Stimulated activated naive CD4-positive, alpha-beta T cell treated with Interleukin-2 at 50 U/mL for 16 hours (primary cell): ENCODE measurements around the gene C11orf16.
"Not testable (repeated sequence)": the region's sequence is repeated elsewhere in the genome, so short reads cannot be mapped to it uniquely, and the experiment has no call there.

ENCODE experiments used
- DNase-seq: peaks from one replicate; lab custom pipeline; 2025; lab: John Stamatoyannopoulos, UW

C11orf16 gene, protein sequence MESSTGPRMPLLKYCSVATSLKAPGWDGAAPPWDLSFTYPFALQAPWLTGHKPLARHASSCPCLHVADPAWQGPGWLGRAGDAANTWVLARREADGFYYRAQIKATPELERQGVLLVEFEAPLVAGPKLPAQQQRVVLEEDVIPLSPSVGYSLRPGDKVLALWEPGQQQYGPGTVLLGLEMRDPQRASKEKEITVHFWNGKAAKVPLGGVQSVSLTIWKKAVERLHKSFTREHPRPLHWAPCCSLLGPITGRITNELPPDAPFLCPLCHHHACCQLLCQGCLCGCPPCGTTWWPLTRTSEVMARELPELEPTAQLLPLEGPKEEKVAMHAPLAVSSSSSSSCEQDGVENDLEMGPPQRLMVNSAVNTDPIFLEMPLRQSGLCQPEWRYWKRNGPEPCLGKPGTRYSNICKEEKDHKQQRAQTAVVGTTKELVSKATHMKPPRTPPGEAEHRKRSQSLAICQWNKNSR

GRCh38 chr11:8932564-8933180 lies at the start of gene C11orf16:
Gene C11orf16, minus strand, starts transcription at chr11:8932947. Its CDS starts 639 bp downstream, at chr11:8932308.
- no peak for DNase-seq

- no peak for DNase-seq
Measured at GRCh38 chr11:8980485-8980884, 47.7 kb upstream of the C11orf16 start.

DNA sequence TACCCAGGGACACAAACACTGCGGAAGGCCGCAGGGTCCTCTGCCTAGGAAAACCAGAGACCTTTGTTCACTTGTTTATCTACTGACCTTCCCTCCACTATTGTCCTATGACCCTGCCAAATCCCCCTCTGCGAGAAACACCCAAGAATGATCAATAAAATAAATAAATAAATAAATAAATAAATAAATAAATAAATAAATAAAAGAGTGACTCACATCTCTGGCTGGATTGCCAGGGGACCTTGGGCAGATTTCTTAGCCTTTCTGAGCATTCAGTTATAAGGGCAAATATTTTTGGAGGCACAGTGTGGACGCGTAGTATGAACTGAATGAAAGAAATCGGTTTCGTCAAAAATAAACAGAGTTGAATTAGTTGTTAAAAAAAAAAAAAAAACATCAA lies 46.6 kb upstream of the C11orf16 start:
- DNase-seq, result not testable (repeated sequence)

DNA sequence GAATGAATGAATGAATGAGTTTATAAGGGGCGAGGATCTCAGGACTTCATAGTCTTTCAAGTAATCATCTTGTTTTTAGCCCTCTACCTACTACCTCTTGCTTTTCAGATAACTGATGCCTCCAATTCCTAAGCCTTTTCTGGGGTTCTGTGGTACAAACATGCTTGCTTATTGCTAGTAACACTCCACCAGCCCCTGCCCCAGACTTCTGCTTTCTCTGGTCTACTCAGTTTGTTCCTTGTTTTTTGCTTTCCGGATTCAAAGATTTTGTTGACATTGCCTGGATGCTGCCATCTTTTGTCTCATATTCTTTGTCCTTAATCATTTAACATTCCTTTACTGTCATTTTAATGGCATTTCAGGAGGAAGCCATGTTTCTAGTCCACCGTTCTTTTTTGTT lies 40.4 kb upstream of the C11orf16 start:
- no peak for DNase-seq

- DNase-seq, result no peak
Measured at GRCh38 chr11:8971924-8972316, 39.2 kb upstream of the C11orf16 start.

- DNase-seq, result no peak
Measured at GRCh38 chr11:8971196-8971923, 38.6 kb upstream of the C11orf16 start.

DNA sequence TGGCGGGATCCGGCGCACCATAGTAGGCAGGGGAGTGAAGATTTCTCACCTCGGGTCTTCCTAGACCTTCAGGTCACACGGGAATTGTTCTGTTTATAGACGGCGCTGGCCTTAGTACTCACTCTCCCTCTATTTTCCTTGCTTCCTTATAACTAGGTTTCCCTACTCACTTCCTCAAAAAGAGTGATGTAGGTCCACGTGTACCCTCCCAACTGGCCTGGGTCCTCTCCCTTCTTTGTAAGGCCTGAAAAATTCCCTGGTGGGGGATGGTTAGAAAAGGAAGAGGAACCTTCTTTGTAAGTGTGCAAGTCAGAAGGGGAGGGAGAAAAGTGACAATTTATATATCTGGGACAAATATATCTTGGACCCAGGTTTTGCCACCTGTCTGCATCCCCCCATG lies 34.4 kb upstream of the C11orf16 start:
- DNase-seq, result no peak

GRCh38 chr11:8964324-8965320 lies 31.9 kb upstream of the C11orf16 start, which contains the start of gene TMEM9B:
Gene TMEM9B, minus strand, starts transcription at chr11:8964442. Its CDS starts 129 bp downstream, at chr11:8964313.
- DNase-seq, result peak; percentile 80

DNA sequence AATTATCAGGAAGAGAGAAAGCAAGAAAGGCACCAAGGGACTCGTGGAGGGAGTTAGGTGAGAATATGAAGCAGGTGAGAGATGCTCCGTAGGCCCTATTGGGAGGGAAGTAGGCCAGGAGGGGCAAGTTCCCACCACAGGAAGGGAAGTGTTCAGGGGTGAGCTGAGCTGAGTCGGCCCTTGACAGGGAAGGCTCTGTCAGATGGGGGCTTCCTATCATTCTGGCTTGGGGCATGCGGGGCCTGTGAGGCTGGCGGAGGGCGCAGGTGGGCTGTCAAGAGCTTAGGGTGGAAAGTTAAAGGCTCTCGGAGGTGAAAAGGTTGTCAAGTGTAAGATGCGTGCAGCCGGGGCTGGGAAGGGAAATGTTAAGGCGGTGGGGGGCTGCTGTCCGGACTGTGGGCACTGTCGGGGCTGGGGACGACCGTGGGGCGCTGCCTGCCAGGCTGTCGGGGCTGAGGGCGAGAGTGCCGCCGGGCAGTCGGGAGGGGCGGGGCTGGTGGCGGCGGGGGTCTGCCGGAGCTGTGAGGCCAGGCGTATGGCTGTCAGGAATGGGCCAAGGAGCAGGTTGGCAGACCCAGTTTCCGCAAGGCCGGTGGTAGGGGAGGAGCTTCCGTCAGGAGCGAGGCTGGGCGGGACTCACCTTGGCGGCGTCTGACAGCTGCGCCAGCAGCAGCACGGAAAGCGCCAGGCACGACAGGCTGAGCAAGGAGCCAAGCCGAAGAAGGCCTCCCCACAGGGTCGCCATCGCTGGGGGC lies 31.0 kb upstream of the C11orf16 start:
- DNase-seq, result peak; percentile 80

GRCh38 chr11:8962841-8963240 lies 30.1 kb upstream of the C11orf16 start:
- no peak for DNase-seq

DNA sequence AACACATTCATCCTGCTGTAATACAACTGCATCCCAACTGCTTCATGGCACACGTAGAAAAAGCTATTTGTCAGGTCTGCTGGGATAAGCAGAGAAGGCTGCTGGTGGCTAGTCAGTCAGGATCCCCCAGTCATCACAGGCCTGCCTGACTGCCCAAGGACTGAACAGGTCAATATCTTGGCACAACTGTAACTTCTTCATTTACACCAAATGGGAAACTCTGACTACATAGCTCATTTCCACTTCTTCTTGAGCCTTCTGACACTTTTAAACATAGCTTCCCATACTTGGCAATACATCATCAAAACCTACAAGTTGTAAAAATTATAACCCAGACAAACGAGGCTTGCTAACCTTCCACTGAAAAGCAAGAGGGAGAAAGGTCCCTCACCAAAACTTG lies 28.7 kb upstream of the C11orf16 start:
- no peak for DNase-seq

DNA sequence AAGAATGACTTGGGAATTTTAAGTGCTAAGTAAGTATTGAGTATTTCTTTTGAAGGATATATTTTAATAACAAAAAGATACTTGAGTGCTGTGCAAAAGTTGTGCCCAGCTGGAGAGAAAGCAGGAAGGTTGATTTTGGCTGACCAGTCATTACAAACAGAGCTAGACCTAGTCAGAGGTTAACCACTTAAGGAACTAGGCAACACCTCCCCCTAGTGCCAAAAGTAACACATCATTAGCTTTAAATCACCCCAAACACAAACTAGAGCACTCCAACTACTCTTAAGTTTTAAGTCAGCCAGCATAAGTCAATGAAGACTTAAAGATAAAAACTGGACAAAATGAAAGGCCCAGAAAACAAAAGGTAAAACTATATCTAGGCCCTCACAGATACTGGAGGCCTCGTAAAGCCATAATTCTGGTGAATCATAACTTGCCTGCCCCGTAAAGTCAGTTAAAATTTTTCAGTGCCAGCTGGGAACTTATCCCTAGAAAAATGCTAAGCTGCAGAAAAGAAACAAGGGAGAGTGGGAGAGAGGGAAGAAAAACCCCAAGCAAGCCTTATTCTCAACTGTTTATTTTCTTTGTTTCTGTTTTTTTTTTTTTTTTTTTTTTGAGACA lies 26.9 kb upstream of the C11orf16 start:
- no peak for DNase-seq

DNA sequence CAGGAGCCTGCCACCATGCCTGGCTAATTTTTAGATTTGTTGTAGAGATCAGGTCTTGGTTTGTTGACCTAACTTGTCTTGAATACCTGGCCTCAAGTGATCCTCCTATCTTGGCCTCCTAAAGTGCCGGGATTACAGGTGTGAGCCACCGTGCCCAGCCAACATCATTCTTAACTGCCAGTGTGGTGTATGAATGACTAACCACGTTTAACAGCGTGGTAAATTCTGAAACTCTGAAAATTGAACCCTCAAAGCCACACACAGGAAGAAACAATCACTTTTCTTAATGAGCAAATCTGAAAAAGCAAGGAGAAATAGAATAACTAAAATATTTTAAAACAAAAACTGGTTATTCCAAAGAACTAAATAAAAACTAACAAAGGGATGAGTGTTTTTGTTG lies 24.1 kb upstream of the C11orf16 start:
- DNase-seq, result no peak

DNA sequence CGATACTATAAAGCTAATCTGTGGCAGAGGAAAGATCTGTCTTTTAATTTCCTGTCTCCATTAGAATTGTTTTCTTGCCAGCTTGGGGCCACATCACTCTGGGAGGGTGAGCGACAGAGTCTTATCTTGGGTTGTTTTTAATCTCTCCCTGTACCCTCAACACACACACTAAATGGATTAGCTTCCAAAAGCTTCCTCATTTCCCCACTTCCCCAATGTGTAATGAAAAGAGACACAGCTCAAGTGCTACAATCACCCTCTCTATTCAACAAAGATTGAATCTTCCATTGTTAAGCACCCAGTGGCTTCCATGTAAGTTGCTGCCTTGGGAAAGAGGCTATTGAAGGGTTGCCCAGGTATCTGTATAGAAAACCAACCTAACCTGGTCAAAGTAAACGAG lies 16.1 kb upstream of the C11orf16 start:
- DNase-seq, result no peak

DNA sequence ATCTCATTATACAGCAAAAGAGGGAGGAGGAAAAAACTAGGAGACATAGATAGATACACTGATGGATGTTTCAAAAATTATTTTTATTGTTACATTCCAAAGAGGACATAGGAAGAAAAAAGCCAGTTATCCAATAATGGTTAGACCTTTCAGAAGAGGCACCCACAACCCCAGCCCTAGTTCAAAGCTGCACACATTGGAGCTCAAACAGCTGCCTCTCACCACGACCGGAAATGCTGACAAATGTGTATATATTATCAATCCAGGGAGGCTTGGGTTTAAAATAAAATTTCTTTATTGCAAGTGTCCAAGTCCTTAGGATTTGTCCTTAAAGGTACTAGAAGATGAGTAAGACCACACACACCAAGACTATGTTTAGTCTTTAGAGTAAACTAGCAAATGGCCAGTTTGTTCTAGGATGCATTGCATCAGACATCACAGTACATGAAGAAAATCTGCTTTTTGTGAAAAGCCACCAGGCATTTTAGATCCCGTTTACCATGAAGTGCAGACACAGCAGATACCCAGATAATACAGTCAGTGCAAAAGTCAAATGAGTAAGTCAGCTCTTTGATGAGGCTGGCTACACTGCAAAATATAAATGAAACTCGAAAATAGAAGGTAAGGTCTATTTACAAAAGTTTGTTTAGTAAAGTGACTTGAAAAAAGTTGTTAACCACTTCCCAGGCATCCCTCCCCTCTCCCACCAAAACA lies 14.6 kb upstream of the C11orf16 start:
- DNase-seq, result no peak

DNA sequence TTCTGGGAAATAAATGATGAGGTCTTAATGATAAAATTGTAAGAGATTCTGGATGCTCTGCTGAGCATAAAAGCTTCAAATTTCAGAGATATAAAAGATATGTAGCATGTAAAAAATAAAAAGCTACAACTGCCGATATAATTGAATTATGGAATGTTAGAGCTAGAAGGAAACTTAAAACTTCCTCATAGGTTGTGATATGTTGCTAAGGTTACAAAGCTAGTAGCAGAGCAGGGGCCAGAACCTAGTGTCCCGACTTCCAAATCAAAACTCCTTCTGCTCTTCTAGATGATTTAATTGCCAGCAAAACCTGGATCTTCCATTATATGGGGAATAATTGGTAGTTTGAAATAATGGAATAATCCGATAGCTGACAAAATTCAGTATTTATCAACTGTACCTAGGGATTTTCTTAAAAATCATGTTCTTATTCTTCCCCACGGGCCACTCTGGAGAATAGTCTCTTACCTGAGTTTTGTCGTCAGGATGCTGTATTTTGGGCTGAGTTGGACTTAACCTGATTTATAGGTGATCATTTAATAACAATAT lies 9.8 kb upstream of the C11orf16 start, which contains the start of gene ASCL3:
TSS of gene ASCL3 (minus strand) at position 499 of the 549 bp plus-strand sequence. CDS start 4,855 bp downstream, outside the sequence.
- DNase-seq, result no peak

DNA sequence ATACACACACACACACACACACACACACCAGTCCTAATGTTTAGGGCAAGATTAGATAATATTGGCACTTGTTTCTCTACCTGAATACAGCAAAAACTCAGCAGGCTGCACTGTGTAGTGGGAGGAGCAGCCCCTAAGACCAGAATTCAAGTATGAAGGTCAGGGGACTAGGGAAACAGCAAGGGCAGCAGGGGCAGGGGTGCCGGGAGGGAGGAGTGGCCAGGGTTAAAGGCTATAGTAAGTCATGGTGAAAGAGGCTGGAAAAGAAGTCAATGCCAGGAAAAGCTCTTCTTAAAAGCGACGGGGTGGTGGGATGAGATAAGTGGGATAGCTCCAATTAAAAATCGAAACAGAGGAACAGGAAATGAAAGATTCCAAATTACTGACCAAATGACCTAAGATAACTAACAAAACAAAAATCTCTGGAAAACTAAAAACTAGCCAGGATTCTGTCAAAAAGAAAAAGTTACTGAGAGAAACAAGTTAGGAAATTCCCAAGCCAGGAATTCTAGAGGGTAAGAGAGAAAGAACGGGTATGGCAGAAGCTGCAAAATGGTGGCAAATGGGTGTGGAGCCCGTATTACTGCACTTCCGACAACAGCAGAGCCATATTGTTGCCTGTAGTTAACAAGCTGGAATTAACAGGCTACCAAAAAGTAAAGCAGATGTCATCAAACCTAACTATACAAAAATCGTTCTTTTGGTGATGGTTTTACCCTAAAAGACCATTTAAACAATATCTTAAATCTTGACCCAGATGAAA lies 8.8 kb upstream of the C11orf16 start:
- DNase-seq, result no peak

DNA sequence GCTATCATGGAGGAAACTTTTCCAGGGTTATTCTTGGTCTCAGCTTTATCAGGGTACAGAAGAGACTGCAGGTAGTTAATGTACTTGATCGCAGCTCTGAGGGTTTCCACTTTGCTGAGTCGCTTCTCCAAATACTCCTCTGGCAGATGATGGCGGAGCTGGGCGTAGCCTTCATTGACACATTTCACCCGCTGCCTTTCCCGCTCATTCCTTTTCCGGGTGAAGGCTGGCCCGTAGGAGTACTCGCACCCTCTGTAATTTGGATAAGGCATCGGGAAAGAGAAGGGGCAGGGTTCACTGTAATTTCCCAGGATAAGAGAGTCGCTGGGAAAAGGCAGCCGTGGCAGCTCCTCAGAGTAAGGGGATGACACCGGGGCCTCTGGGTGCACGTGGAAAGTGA lies 4.9 kb upstream of the C11orf16 start:
- no peak for DNase-seq
